Measurements from ENCODE around the gene FZD1.

- TF ChIP-seq CTCF (IDR thresholded peaks at IDR 0.05; ENCODE audit: insufficient read depth, low read depth, low read length) = no peak
- TF ChIP-seq EZH2 (IDR thresholded peaks at IDR 0.05; ENCODE audit: insufficient read depth, low read length) = no peak
Observed at GRCh38 chr7:91289633-91290254, 25.5 kb downstream of the FZD1 start.

All from astrocyte (in vitro differentiated cells and primary cell).